Epithelial cell of proximal tubule (primary cell): ENCODE measurements around the gene GRIP1. TPM values are rescaled to one million over a fixed set of nuclear protein-coding genes. Genes with fewer than 3 reads are reported as not detected.

Experiments used
- DNase-seq: peaks from one replicate; pipeline ENCODE4 v3.0.0-alpha.2; 2011; ENCODE audit warnings: low read depth
- H3K4me3 ChIP-seq: 2 replicates; pipeline ENCODE4 v1.5.1; 2011; ENCODE audit warnings: low read depth, mild to moderate bottlenecking, low read length
- CTCF ChIP-seq: conservative IDR thresholded peaks from 2 replicates; pipeline ENCODE4 v1.5.1; 2012; ENCODE audit warnings: low read depth, mild to moderate bottlenecking, low read length
- total RNA-seq: library from RNA; depleted of rRNA; stranded (reverse); fragments of >200 nt; gene quantifications from 2 replicates; pipeline ENCODE4 v1.2.3, GENCODE V29; 2015

GRIP1 gene
- total RNA-seq, 1 donor from 2014 or later: 1.5 TPM

GRCh38 chr12:66603461-66603860 lies 75.4 kb downstream of the GRIP1 start:
- H3K4me3 ChIP-seq: no peak overlapping the region
- DNase-seq: no peak
- TF ChIP-seq CTCF: no peak

DNA sequence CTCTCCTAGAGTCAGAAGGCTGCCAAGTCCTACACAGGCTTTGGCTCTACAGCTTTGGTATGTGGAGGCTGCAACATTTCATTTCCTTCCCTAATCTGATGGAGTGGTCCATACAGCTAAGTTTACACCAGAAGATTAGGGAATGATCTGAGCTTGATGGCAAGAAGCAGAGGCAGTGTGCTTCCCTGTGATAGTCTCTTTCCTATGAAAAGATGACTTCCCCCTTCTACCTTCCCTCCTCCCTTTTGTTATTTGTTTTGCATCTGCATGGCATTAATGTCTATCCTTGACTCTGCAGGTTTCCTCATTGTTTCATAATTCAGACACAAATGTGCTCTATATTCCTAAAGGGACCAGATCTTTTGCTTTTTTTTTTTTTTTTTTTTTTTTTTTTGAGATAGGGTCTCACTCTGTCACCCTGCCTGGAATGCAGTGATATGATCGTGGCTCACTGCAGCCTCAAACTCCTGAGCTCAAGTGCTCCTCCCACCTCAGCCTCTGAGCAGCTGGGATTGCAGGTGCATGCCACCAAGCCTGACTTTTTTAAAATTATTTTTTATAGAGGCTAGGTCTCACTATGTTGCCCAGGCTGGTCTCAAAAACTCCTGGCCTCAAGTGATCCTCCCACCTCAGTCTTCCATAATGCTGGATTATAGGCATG lies 76.3 kb downstream of the GRIP1 start:
- no peak overlapping the region for H3K4me3 ChIP-seq
- no peak for TF ChIP-seq CTCF
- no peak for DNase-seq

DNA sequence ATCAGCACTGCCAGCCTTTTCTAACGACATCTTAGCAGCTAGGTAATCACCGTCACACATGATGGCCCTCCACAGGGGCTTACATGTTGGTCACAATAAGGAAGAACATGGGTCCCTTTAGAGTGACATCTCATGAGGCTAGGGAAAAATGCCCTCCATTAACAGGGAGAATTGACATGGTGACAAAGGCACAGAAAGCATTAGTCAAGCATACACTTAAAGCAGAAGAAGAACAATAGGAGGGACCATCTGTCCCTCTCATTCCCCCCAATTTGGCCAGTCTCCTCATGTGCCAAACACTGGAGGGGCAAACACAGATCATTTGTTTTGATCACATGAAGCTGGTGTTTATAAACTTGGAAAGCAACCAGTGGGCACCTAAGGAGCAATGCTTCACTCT lies 78.0 kb downstream of the GRIP1 start:
- TF ChIP-seq CTCF: no peak
- no peak overlapping the region for H3K4me3 ChIP-seq
- DNase-seq: no peak

- no peak for TF ChIP-seq CTCF
- DNase-seq: no peak
These were observed 79.1 kb downstream of the GRIP1 start for GRCh38 chr12:66599816-66600215.

DNA sequence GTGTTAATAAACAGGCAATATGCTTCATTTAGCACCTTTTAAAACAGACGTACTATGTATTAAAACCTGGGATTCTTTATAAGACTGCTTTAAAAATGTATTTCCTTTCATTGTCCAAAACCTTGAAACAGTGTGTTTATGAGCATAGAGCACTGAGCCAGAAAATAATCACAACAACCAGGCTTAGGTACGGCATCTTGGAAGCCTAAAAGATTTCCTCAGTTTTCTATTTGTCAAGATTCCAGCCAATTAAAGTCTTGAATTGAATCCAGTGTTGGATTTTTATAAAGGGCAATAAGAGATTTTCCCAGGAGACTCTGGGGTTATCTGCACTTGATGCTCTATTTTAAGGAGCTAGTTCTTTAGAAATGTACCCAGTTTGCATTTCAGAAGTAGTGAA lies 80.3 kb downstream of the GRIP1 start:
- DNase-seq: no peak
- TF ChIP-seq CTCF: no peak
- H3K4me3 ChIP-seq: no peak overlapping the region

More at GRCh38 chr12:66599816-66600215, 79.1 kb downstream of the GRIP1 start:
- no peak overlapping the region for H3K4me3 ChIP-seq

- TF ChIP-seq CTCF: no peak
- no peak for DNase-seq
- H3K4me3 ChIP-seq: no peak overlapping the region
These were observed 80.8 kb downstream of the GRIP1 start for GRCh38 chr12:66598079-66598478.

GRCh38 chr12:66596199-66596598 lies 82.7 kb downstream of the GRIP1 start:
- no peak for DNase-seq
- no peak overlapping the region for H3K4me3 ChIP-seq
- no peak for TF ChIP-seq CTCF
